Measurements from ENCODE around the gene ST6GALNAC2. TPM values are rescaled to one million over a fixed set of nuclear protein-coding genes. Genes with fewer than 3 reads are reported as not detected.

Gene ST6GALNAC2
- total RNA-seq, 1 experiment from 2014 or later: 23.0 TPM

- H3K4me3 ChIP-seq (ENCODE audit: low read depth in 2 of 2, low read length in 2 of 2): no peak overlapping the region
- no TSS peak for BruUV-seq (replicated peaks)
- H3K36me3 ChIP-seq (ENCODE audit: control insufficient read depth, insufficient read depth, low read length): no peaks in the 10 kb centered on the region
- no peaks in the 10 kb centered on the region for H3K9me3 ChIP-seq (ENCODE audit: control insufficient read depth, insufficient read depth, low read depth, low read length)
- no peak overlapping the region for H3K27ac ChIP-seq (ENCODE audit: low read length)
- no peak for DNase-seq (ENCODE audit: low read depth, low spot score)
- no peaks in the 10 kb centered on the region for H3K27me3 ChIP-seq (ENCODE audit: control insufficient read depth, insufficient read depth, low read length)
- ATAC-seq: no peak
- ChIA-PET CTCF (interaction anchor here (0.6 kb wide), 1 partner anchor 109 kb away, joined by 3 read pairs; no protein-coding TSS in a partner anchor), POLR2A (interaction anchor here (0.5 to 1.1 kb wide), 2 partner anchors 74 to 199 kb away, joined by 3 read pairs; no protein-coding TSS in a partner anchor)
- intact Hi-C loops (cut with micrococcal nuclease; ENCODE audit: unreplicated experiment) (no loop called here), in situ Hi-C loops (cut with HindIII; ENCODE audit: low pct_unique_long_range_greater_than_20kb, low sequenced_read_pairs) (no loop called here)
- H3K4me1 ChIP-seq (ENCODE audit: control insufficient read depth, insufficient read depth, low read length): peaks cover 29% of the 10 kb centered on the region
- TF ChIP-seq REST (IDR thresholded peaks at IDR 0.05; ENCODE audit: insufficient read depth in 1 of 2, low read depth in 2 of 2, low read length in 1 of 2) (no peak), POLR2AphosphoS5 (IDR thresholded peaks at IDR 0.05; ENCODE audit: low read depth, low read length) (no peak), TCF7L2 (IDR thresholded peaks at IDR 0.05; ENCODE audit: low read depth, low read length) (no peak), CTCF (IDR thresholded peaks at IDR 0.05) (no peak), SIN3A (IDR thresholded peaks at IDR 0.05; ENCODE audit: borderline replicate concordance, insufficient read depth, low read depth, low read length) (no peak)
These were observed 13.3 kb downstream of the ST6GALNAC2 start for GRCh38 chr17:76572201-76572910.

GRCh38 chr17:76570877-76571471 lies 14.7 kb downstream of the ST6GALNAC2 start:
- TF ChIP-seq SIN3A (IDR thresholded peaks at IDR 0.05; ENCODE audit: borderline replicate concordance, insufficient read depth, low read depth, low read length) (no peak), POLR2AphosphoS5 (IDR thresholded peaks at IDR 0.05; ENCODE audit: low read depth, low read length) (no peak), REST (IDR thresholded peaks at IDR 0.05; ENCODE audit: insufficient read depth in 1 of 2, low read depth in 2 of 2, low read length in 1 of 2) (no peak), TCF7L2 (IDR thresholded peaks at IDR 0.05; ENCODE audit: low read depth, low read length) (no peak), CTCF (IDR thresholded peaks at IDR 0.05) (no peak)
- Histone ChIP-seq H3K4me3 (ENCODE audit: low read depth in 2 of 2, low read length in 2 of 2) (no peak overlapping the region), H3K9me3 (ENCODE audit: control insufficient read depth, insufficient read depth, low read depth, low read length) (no peaks in the 10 kb centered on the region), H3K36me3 (ENCODE audit: control insufficient read depth, insufficient read depth, low read length) (no peaks in the 10 kb centered on the region), H3K27me3 (ENCODE audit: control insufficient read depth, insufficient read depth, low read length) (no peaks in the 10 kb centered on the region), H3K4me1 (ENCODE audit: control insufficient read depth, insufficient read depth, low read length) (peaks cover 42% of the 10 kb centered on the region), H3K27ac (ENCODE audit: low read length) (peak overlapping the region; percentile 85)
- in situ Hi-C loops (cut with HindIII; ENCODE audit: low pct_unique_long_range_greater_than_20kb, low sequenced_read_pairs): no loop called here
- ATAC-seq (no peak), DNase-seq (ENCODE audit: low read depth, low spot score) (no peak)
- ChIA-PET POLR2A (interaction anchor here (0.5 to 1.1 kb wide), 2 partner anchors 73 to 104 kb away, joined by 3 to 7 read pairs; no protein-coding TSS in a partner anchor), CTCF (no interaction called here)
- intact Hi-C loops (cut with micrococcal nuclease; ENCODE audit: unreplicated experiment): no loop called here
- BruUV-seq (replicated peaks): no TSS peak

All from Panc1 (cell line).